Stimulated activated CD8-positive, alpha-beta memory T cell treated with anti-CD3 and anti-CD28 coated beads, Interleukin-15, amount 100 ng/mL, for 48 hours (primary cell): ENCODE data around the gene TNFRSF21.

Experiments used
- DNase-seq, 2 donors: peaks; one replicate each; pipeline ENCODE4 v3.0.0-alpha.2; 2020; ENCODE audit warnings: low read depth in 2 of 2

Gene TNFRSF21

GRCh38 chr6:47221565-47221964, 88.1 kb downstream of the TNFRSF21 start:
- no peak for DNase-seq

- DNase-seq: no peak
Observed at GRCh38 chr6:47209632-47210031, 100.1 kb downstream of the TNFRSF21 start.

- no peak for DNase-seq
Observed at GRCh38 chr6:47207261-47207660, 102.4 kb downstream of the TNFRSF21 start.

- DNase-seq: no peak
Observed at GRCh38 chr6:47206626-47207025, 103.1 kb downstream of the TNFRSF21 start.

- DNase-seq: no peak
Observed at GRCh38 chr6:47203938-47204611, 105.6 kb downstream of the TNFRSF21 start.

- no peak for DNase-seq
Observed at GRCh38 chr6:47203266-47203937, 106.3 kb downstream of the TNFRSF21 start.

- DNase-seq: no peak
Observed at GRCh38 chr6:47202644-47203205, 107.0 kb downstream of the TNFRSF21 start.

- DNase-seq: no peak
Observed at GRCh38 chr6:47200536-47201334, 109.0 kb downstream of the TNFRSF21 start.

- no peak for DNase-seq
Observed at GRCh38 chr6:47197682-47198640, 111.7 kb downstream of the TNFRSF21 start.

- no peak for DNase-seq
Observed at GRCh38 chr6:47196113-47196512, 113.6 kb downstream of the TNFRSF21 start.

GRCh38 chr6:47195011-47195650, 114.6 kb downstream of the TNFRSF21 start:
- DNase-seq: no peak

GRCh38 chr6:47188588-47189021, 121.1 kb downstream of the TNFRSF21 start:
- no peak for DNase-seq

GRCh38 chr6:47187893-47188587, 121.7 kb downstream of the TNFRSF21 start:
- DNase-seq: no peak

GRCh38 chr6:47187113-47187512, 122.6 kb downstream of the TNFRSF21 start:
- no peak for DNase-seq

- no peak for DNase-seq
Observed at GRCh38 chr6:47182291-47182957, 127.3 kb downstream of the TNFRSF21 start.

GRCh38 chr6:47181681-47182080, 128.0 kb downstream of the TNFRSF21 start:
- DNase-seq: no peak
